Large intestine (tissue), 12 donors: Measurements from ENCODE around the gene SAPCD1. TPM values are rescaled to one million over a fixed set of nuclear protein-coding genes. Genes with fewer than 3 reads are reported as not detected.

Source experiments
- DNase-seq, 2 donors: peaks; one replicate each; pipeline versions ENCODE4 v3.0.0 to v3.0.0-alpha.2; 2013
- H3K27ac ChIP-seq: one replicate; pipeline ENCODE4 v1.5.1; 2013; ENCODE audit warnings: low read length
- H3K27me3 ChIP-seq: 2 replicates; pipeline ENCODE4 v1.6.1; 2013; ENCODE audit warnings: low read length; ENCODE audit not compliant: control insufficient read depth, insufficient read depth
- H3K36me3 ChIP-seq: 2 replicates; pipeline ENCODE4 v1.6.1; 2013; ENCODE audit warnings: low read length; ENCODE audit not compliant: control insufficient read depth, insufficient read depth
- H3K4me1 ChIP-seq: one replicate; pipeline ENCODE4 v1.6.1; 2013; ENCODE audit warnings: low read length; ENCODE audit not compliant: control insufficient read depth, insufficient read depth
- H3K4me3 ChIP-seq: one replicate; pipeline ENCODE4 v1.5.1; 2013; ENCODE audit warnings: low read length
- H3K9me3 ChIP-seq: one replicate; pipeline ENCODE4 v1.6.1; 2013; ENCODE audit warnings: mild to moderate bottlenecking, low read depth, low read length, moderate library complexity; ENCODE audit not compliant: control insufficient read depth
- WGBS: methylation state at CpG from one replicate; pipeline ENCODE4 v1.1.5; 2013; ENCODE audit warnings: low lambda C conversion rate; ENCODE audit not compliant: insufficient coverage; 5-methylcytosine and 5-hydroxymethylcytosine counted together
- long read RNA-seq, 11 donors: transcript quantifications; one replicate each; lab custom pipeline, GENCODE V29; 2026
- polyA plus RNA-seq: library from polyadenylated mRNA; unstranded; fragments of 120-200 nt; gene quantifications from one replicate; pipeline ENCODE4 v1.2.1, GENCODE V29; 2013

The SAPCD1 gene
- 15.0 TPM for polyA plus RNA-seq
- long read RNA-seq, donor 1, partial matches to known transcripts = 0 of 2 reads
- long read RNA-seq, donor 1, other reads (novel, unspliced or antisense) = 0 of 2 reads
- long read RNA-seq, donor 2, partial matches to known transcripts = 0 of 1 reads
- long read RNA-seq, donor 2, other reads (novel, unspliced or antisense) = 0 of 1 reads
- long read RNA-seq, donor 3, partial matches to known transcripts = 0 of 2 reads
- long read RNA-seq, donor 3, other reads (novel, unspliced or antisense) = 0 of 2 reads
- long read RNA-seq, donor 4 = 0 reads
- long read RNA-seq, donor 5, partial matches to known transcripts = 0 of 3 reads
- long read RNA-seq, donor 5, other reads (novel, unspliced or antisense) = 0 of 3 reads
- long read RNA-seq, donor 6 = 0 reads
- long read RNA-seq, donor 7, partial matches to known transcripts = 0 of 1 reads
- long read RNA-seq, donor 7, other reads (novel, unspliced or antisense) = 0 of 1 reads
- long read RNA-seq, donor 8 = 0 reads
- long read RNA-seq, donor 9, partial matches to known transcripts = 0 of 2 reads
- long read RNA-seq, donor 9, other reads (novel, unspliced or antisense) = 0 of 2 reads
- long read RNA-seq, donor 10, partial matches to known transcripts = 0 of 1 reads
- long read RNA-seq, donor 10, other reads (novel, unspliced or antisense) = 0 of 1 reads
- long read RNA-seq, donor 11 = 0 reads

- Histone ChIP-seq H3K27ac (peak within 1 kb of the TSS; percentile 3), H3K4me3 (no peak within 1 kb of the TSS), H3K4me1 (peaks cover 47% of the 10 kb centered on the region), H3K9me3 (no peaks in the 10 kb centered on the region), H3K36me3 (peaks cover 33% of the 10 kb centered on the region), H3K27me3 (no peaks in the 10 kb centered on the region)
- no peak for DNase-seq
- no CpG with 5 or more reads among the region's 4 CpGs for WGBS
Measured at GRCh38 chr6:31762356-31762755, at the start of gene SAPCD1. Gene SAPCD1, plus strand, starts transcription at chr6:31762656. Its CDS starts 399 bp downstream, at chr6:31763055.

DNA sequence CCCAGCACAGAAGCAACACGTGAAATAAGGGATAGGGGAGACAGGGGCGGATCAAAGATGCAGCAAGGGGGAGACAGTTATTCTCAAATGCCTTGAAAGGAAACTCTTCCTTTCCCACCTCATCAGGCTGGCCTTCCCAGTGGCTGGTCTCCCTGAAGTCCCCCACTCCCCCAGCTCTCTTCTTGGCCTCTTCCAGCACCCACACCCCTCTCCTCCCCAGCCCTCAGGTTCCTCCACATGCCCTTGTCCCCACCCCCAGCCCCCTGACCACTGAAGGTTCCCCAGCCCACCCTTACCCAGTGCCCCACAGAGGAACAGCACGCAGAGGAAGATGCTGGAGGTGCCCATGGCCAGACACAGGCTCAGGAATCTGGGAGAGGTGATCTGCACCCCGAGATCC, 49.0 kb upstream of the SAPCD1 start:
- H3K4me1 ChIP-seq = peaks cover 19% of the 10 kb centered on the region
- H3K27ac ChIP-seq = peak overlapping the region; percentile 53
- DNase-seq = no peak
- WGBS = no CpG with 5 or more reads among the region's 4 CpGs
- H3K36me3 ChIP-seq = no peaks in the 10 kb centered on the region
- H3K27me3 ChIP-seq = no peaks in the 10 kb centered on the region
- H3K4me3 ChIP-seq = no peak overlapping the region
- H3K9me3 ChIP-seq = no peaks in the 10 kb centered on the region

DNA sequence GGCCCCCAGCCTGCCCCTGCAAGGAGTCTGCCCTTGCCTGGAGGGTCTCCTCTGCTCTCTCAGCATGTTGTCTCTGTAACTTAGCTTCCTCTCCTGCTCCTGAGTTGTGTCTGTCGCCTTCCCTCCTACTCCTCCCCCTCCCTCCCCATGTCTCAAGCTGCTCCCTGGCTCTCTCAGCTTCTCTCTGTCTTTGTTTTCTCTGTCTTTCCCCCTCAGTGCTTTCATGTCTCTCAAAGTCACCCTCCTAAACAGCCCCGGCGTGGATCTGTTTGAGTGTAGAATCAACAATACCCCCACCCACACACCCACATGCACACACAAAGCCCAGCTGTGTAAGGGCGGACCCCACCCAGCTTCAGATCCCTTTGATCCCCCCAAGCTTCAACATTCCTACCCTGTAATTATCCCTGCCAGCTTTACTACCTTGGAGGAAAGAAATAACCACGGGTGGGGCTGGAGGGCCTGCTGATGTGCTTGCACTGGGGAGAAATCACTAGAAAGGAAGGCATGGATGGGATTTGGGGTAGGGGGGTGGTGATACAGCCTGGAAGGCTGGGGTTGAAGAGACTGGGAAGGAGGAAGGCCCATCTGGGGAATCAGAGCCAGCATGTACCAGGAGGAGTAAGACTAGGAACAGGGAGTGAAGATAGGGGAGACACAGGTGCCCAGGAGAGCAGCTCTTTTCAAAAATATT, 48.3 kb upstream of the SAPCD1 start:
- Histone ChIP-seq H3K27ac (peak overlapping the region; percentile 53), H3K36me3 (no peaks in the 10 kb centered on the region), H3K27me3 (no peaks in the 10 kb centered on the region), H3K4me3 (no peak overlapping the region), H3K9me3 (no peaks in the 10 kb centered on the region), H3K4me1 (peaks cover 26% of the 10 kb centered on the region)
- DNase-seq = peak; percentile 48 to 66
- 0% methylated on average over 1 of the region's 5 CpGs for WGBS

GRCh38 chr6:31715022-31715958, 47.2 kb upstream of the SAPCD1 start, which contains the start of gene LY6G6D:
Gene LY6G6D, plus strand, starts transcription at chr6:31715348. Its CDS starts 8 bp downstream, at chr6:31715356.
- H3K9me3 ChIP-seq = no peaks in the 10 kb centered on the region
- peaks cover 26% of the 10 kb centered on the region for H3K4me1 ChIP-seq
- H3K27ac ChIP-seq = peak within 1 kb of the TSS; percentile 53
- H3K36me3 ChIP-seq = no peaks in the 10 kb centered on the region
- WGBS = no CpG with 5 or more reads among the region's 16 CpGs
- H3K27me3 ChIP-seq = no peaks in the 10 kb centered on the region
- no peak within 1 kb of the TSS for H3K4me3 ChIP-seq
- DNase-seq = no peak

DNA sequence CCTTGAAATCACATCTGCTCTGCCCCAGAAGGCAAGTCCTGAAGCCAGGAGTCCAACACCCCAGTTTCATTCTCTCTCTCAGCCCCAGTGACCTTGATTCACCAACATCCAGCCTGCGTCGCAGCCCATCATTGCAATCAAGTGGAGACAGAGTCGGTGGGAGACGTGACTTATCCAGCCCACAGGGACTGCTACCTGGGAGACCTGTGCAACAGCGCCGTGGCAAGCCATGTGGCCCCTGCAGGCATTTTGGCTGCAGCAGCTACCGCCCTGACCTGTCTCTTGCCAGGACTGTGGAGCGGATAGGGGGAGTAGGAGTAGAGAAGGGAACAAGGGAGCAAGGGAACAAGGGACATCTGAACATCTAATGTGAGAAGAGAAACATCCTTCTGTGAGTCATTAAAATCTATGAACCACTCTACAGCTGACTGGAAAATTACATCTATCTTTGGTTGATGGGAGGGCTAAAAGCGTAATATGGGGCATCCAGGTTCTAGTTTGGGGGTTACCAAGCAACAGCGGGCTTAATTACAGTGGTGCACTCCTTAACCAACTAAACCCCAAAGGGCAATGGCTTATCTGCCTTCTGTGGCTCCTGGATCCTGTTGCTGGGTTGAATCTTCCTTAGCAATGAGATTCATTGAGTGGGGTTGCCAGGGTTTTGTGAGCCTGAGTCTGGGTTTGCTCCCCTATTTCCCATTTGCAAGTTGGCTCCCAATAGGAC, 44.8 kb upstream of the SAPCD1 start:
- no peaks in the 10 kb centered on the region for H3K27me3 ChIP-seq

GRCh38 chr6:31718265-31718664, 44.2 kb upstream of the SAPCD1 start:
- Histone ChIP-seq H3K36me3 (no peaks in the 10 kb centered on the region), H3K27me3 (no peaks in the 10 kb centered on the region), H3K4me3 (no peak overlapping the region), H3K27ac (no peak overlapping the region), H3K9me3 (no peaks in the 10 kb centered on the region), H3K4me1 (peaks cover 24% of the 10 kb centered on the region)
- WGBS = no CpG with 5 or more reads among the region's 1 CpG
- peak in 1 of 2 donors; percentile 78 for DNase-seq

More for the DNA sequence above, 44.8 kb upstream of the SAPCD1 start:
- Histone ChIP-seq H3K4me1 (peaks cover 26% of the 10 kb centered on the region), H3K4me3 (no peak overlapping the region), H3K9me3 (no peaks in the 10 kb centered on the region), H3K36me3 (no peaks in the 10 kb centered on the region), H3K27ac (no peak overlapping the region)
- no CpG with 5 or more reads among the region's 10 CpGs for WGBS
- peak in 1 of 2 donors; percentile 15 for DNase-seq

DNA sequence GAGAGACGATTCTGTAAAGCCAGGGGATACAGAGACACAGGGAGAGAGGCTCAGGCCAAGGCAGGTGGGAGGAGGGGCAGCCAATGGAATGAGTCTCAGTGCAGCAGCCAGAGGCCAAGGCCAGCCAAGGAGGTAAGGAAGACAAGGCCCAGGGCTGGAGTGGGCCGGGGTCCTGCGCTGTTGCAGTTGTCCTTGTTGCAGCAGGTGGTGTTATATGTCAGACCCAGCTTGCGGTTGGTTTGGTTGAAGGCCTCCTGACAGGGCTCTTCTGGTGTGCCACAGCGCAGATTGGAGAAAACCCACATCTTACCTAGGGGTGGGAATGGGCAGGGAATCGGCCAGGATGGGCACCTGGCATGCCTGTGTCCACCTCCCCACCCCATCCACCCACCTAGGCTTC, 43.5 kb upstream of the SAPCD1 start:
- Histone ChIP-seq H3K27me3 (no peaks in the 10 kb centered on the region), H3K4me1 (peaks cover 16% of the 10 kb centered on the region), H3K27ac (no peak overlapping the region), H3K9me3 (peaks cover 2% of the 10 kb centered on the region), H3K4me3 (no peak overlapping the region), H3K36me3 (no peaks in the 10 kb centered on the region)
- WGBS = no CpG with 5 or more reads among the region's 6 CpGs
- DNase-seq = no peak

- no peak for DNase-seq
- no peak overlapping the region for H3K4me3 ChIP-seq
- H3K27ac ChIP-seq = no peak overlapping the region
- peaks cover 2% of the 10 kb centered on the region for H3K9me3 ChIP-seq
- no peaks in the 10 kb centered on the region for H3K36me3 ChIP-seq
- H3K4me1 ChIP-seq = peaks cover 7% of the 10 kb centered on the region
- WGBS = 50% methylated on average over 1 of the region's 5 CpGs
- H3K27me3 ChIP-seq = no peaks in the 10 kb centered on the region
Measured at GRCh38 chr6:31720196-31720770, 42.2 kb upstream of the SAPCD1 start.
